K562 (cell line): ENCODE results near the gene KLC1. TPM values are rescaled to one million over a fixed set of nuclear protein-coding genes. Genes with fewer than 3 reads are reported as not detected.

ENCODE experiments used
- ATAC-seq: fragments of 200-7000 bp; cut with Tn5 transposase; 3 replicates; pipeline ENCODE4 v1.9.1; 2020; ENCODE audit warnings: moderate library complexity
- BruUV-seq: library from RNA; stranded (reverse); fragments of 400-500 nt; replicated peaks from 2 replicates; lab custom pipeline; 2021; lab: Mats Ljungman, UMichigan
- CTCF ChIA-PET: fragments of 300-600 bp; formaldehyde crosslinking; extraction: SDS; loops from one replicate; lab custom pipeline; 2021; ENCODE audit warnings: low intra/inter-chr PET ratio; lab: Yijun Ruan, JAX
- POLR2A ChIA-PET: fragments of 300-600, 350-650 bp; sonication (Branson Sonifier 250); formaldehyde crosslinking; extraction: SDS; loops from one replicate; lab custom pipeline; 2021; ENCODE audit warnings: antibody characterized with exemption, inconsistent platforms; lab: Yijun Ruan, JAX
- DNase-seq, 4 experiments: peaks; one replicate each; pipeline versions ENCODE4 v3.0.0 to v3.0.0-alpha.2; 2011 to 2018; ENCODE audit warnings: low spot score in 3 of 4, mixed read lengths in 3 of 4; ENCODE audit errors: extremely low read depth in 1 of 4
- FAIRE-seq: peaks from 2 replicates; lab custom pipeline; 2011; peaks lifted over from hg19 to GRCh38; lab: Jason Lieb, UNC
- H2AFZ ChIP-seq: 2 replicates; pipeline ENCODE4 v1.6.0; 2011; ENCODE audit warnings: low read depth, low read length, control low read depth, inconsistent platforms
- H3K27ac ChIP-seq: fragments of 200-600 bp; 3 replicates; pipeline ENCODE4 v1.8.0; 2011; ENCODE audit warnings: low read depth, mild to moderate bottlenecking, control low read depth, inconsistent platforms, low read length, moderate library complexity, mixed read lengths; ENCODE audit errors: extremely low read depth
- H3K27me3 ChIP-seq, 2 experiments: fragments of 300-600 bp in 1 of 2; 2 replicates in 1 of 2; 3 replicates in 1 of 2; pipeline versions ENCODE4 v1.6.0 to v1.8.0; 2011; ENCODE audit warnings: inconsistent platforms in 2 of 2, low read length in 2 of 2, mild to moderate bottlenecking in 1 of 2, mixed read lengths in 1 of 2, moderate library complexity in 1 of 2; ENCODE audit not compliant: control insufficient read depth in 2 of 2, insufficient read depth in 2 of 2
- H3K36me3 ChIP-seq: fragments of 300-600 bp; 3 replicates; pipeline ENCODE4 v1.8.0; 2011; ENCODE audit warnings: mild to moderate bottlenecking, low read length, inconsistent platforms; ENCODE audit not compliant: control insufficient read depth, insufficient read depth
- H3K4me1 ChIP-seq, 2 experiments: fragments of 200-600 bp in 1 of 2; replicated peaks in 1 of 2; 2 replicates in 1 of 2; 3 replicates in 1 of 2; pipeline versions ENCODE4 v1.5.1 to v1.8.0; 2011; ENCODE audit warnings: inconsistent platforms in 2 of 2, low read length in 2 of 2, mild to moderate bottlenecking in 1 of 2, mixed read lengths in 1 of 2, moderate library complexity in 1 of 2; ENCODE audit not compliant: control insufficient read depth in 2 of 2, insufficient read depth in 2 of 2
- H3K4me2 ChIP-seq: 2 replicates; pipeline ENCODE4 v1.6.1; 2011; ENCODE audit warnings: low read length, control low read depth, inconsistent platforms, mixed read lengths; ENCODE audit not compliant: insufficient read depth
- H3K4me3 ChIP-seq: fragments of 200-600 bp; sonication (generic), shearing (Covaris generic); 2 replicates; pipeline ENCODE4 v1.5.1; 2016; ENCODE audit warnings: control low read depth, inconsistent platforms
- H3K79me2 ChIP-seq: fragments of 200-600 bp; 3 replicates; pipeline ENCODE4 v1.8.0; 2011; ENCODE audit warnings: low read length, inconsistent platforms; ENCODE audit not compliant: control insufficient read depth, insufficient read depth
- H3K9ac ChIP-seq, 2 experiments: 2 replicates each; pipeline versions ENCODE4 v1.6.0 to v1.6.1; 2011; ENCODE audit warnings: low read depth in 2 of 2, low read length in 2 of 2, control low read depth in 1 of 2, inconsistent platforms in 1 of 2, mild to moderate bottlenecking in 1 of 2, mixed read lengths in 1 of 2; ENCODE audit not compliant: insufficient read depth in 1 of 2
- H3K9me1 ChIP-seq: one replicate; pipeline ENCODE4 v1.6.0; 2011; ENCODE audit warnings: inconsistent platforms, mild to moderate bottlenecking, low read length, moderate library complexity; ENCODE audit not compliant: control insufficient read depth, insufficient read depth
- H3K9me3 ChIP-seq: replicated peaks from 2 replicates; pipeline ENCODE4 v1.5.1; 2011; ENCODE audit warnings: low read depth, low read length, inconsistent platforms; ENCODE audit not compliant: control insufficient read depth, insufficient read depth
- H4K20me1 ChIP-seq: replicated peaks from 2 replicates; pipeline ENCODE4 v1.6.1; 2011; ENCODE audit warnings: low read length, inconsistent platforms, mixed read lengths; ENCODE audit not compliant: control insufficient read depth, insufficient read depth
- BRD4 ChIP-seq: fragments of 200-600 bp; sonication (generic); IDR thresholded peaks from 2 replicates; pipeline ENCODE4 v1.6.1; 2017; ENCODE audit warnings: inconsistent platforms
- CEBPG ChIP-seq, 3 experiments: fragments of 200-800 bp in 1 of 3; sonication (Bioruptor generic) in 1 of 3; sonication (generic) in 1 of 3; formaldehyde crosslinking in 1 of 3; IDR thresholded peaks in 2 of 3; conservative IDR thresholded peaks in 1 of 3; 2 replicates each; pipeline versions ENCODE4 v1.6.1 to v1.8.0; 2016 to 2022; ENCODE audit warnings: missing compliant biosample characterization in 2 of 3, missing genetic modification characterization in 2 of 3, mild to moderate bottlenecking in 1 of 3, missing genetic modification reagents in 1 of 3
- COPS2 ChIP-seq: fragments of 450-650 bp; conservative IDR thresholded peaks from 2 replicates; pipeline ENCODE4 v1.6.1; 2016; ENCODE audit warnings: mild to moderate bottlenecking, moderate library complexity
- ETV1 ChIP-seq: fragments of 450-650 bp; conservative IDR thresholded peaks from 2 replicates; pipeline ENCODE4 v1.6.1; 2016; ENCODE audit warnings: missing genetic modification characterization, control low read depth, low read depth, missing compliant biosample characterization
- FOXM1 ChIP-seq, 2 experiments: fragments of 450-650 bp in 1 of 2; sonication (generic) in 1 of 2; formaldehyde crosslinking in 1 of 2; IDR thresholded peaks; 2 replicates each; pipeline versions ENCODE4 v1.6.1 to v1.9.0; 2017 to 2022; ENCODE audit warnings: low read depth in 2 of 2, mild to moderate bottlenecking in 2 of 2, missing genetic modification reagents in 1 of 2, moderate library complexity in 1 of 2
- HOXB6 ChIP-seq: fragments of 250-450 bp; sonication (Bioruptor Pico); IDR thresholded peaks from 2 replicates; pipeline ENCODE4 v1.5.1; 2022; ENCODE audit warnings: mild to moderate bottlenecking, borderline replicate concordance
- PCBP1 ChIP-seq: fragments of 200-400 bp; formaldehyde crosslinking; IDR thresholded peaks from 2 replicates; pipeline ENCODE4 v1.6.1; 2018; ENCODE audit warnings: mild to moderate bottlenecking, low read depth, low read length; ENCODE audit not compliant: poor library complexity, severe bottlenecking
- TEAD2 ChIP-seq: fragments of 450-650 bp; IDR thresholded peaks from 2 replicates; pipeline ENCODE4 v1.6.1; 2016; ENCODE audit warnings: missing genetic modification characterization, control low read depth, missing compliant biosample characterization
- ZNF184 ChIP-seq: sonication (generic); formaldehyde crosslinking; IDR thresholded peaks from 2 replicates; pipeline ENCODE4 v1.5.0; 2020; ENCODE audit warnings: missing genetic modification reagents
- ZNF263 ChIP-seq: sonication (generic); formaldehyde crosslinking; IDR thresholded peaks from 2 replicates; pipeline ENCODE4 v1.8.0; 2022; ENCODE audit warnings: mild to moderate bottlenecking, missing genetic modification reagents, borderline replicate concordance
- ZNF696 ChIP-seq: fragments of 250-450 bp; sonication (Bioruptor Pico); conservative IDR thresholded peaks from 2 replicates; pipeline ENCODE4 v1.4.0; 2020; ENCODE audit warnings: mild to moderate bottlenecking, moderate library complexity
- WGBS: fragments of 100-300 bp; shearing (Covaris generic); methylation state at CpG from one replicate; pipeline ENCODE4 v1.1.6; 2016; ENCODE audit warnings: low coverage, mixed read lengths; ENCODE audit not compliant: insufficient coverage; ENCODE audit errors: missing lambda C conversion rate; 5-methylcytosine and 5-hydroxymethylcytosine counted together
- in situ Hi-C: fragments of 300-500 bp; cut with MboI; formaldehyde crosslinking; loops from 4 replicates; pipeline ENCODE4 v1.15.0; 2018; ENCODE audit warnings: inconsistent platforms, mixed read lengths
- intact Hi-C: fragments of 100-400 bp; cut with micrococcal nuclease; formaldehyde crosslinking; loops from 2 replicates; pipeline ENCODE4 v1.14.2; 2022
- polyA plus RNA-seq, 8 experiments: library from polyadenylated mRNA; depleted of rRNA in 4 of 8; stranded (reverse) in 5 of 8; unstranded in 3 of 8; fragments of >200 nt; fragmentation: Nextera tagmentation in 2 of 8; fragmentation: Illumina TruSeq in 1 of 8; extraction: Ambion mirVana in 2 of 8; extraction: Trizol in 1 of 8; gene quantifications; 2 replicates each; pipeline versions ENCODE4 v1.2.1 to v1.2.3, GENCODE V29; 2011 to 2014; ENCODE audit warnings: inconsistent platforms in 1 of 8, missing spikeins in 1 of 8
- total RNA-seq, 7 experiments: library from RNA; depleted of rRNA in 6 of 7; stranded (reverse); fragments of >200 nt in 6 of 7; fragmentation: Illumina TruSeq in 2 of 7; extraction: Trizol in 2 of 7; gene quantifications; 2 replicates each; pipeline versions ENCODE4 v1.2.1 to v1.2.3, GENCODE V29; 2011 to 2021; ENCODE audit warnings: low replicate concordance in 1 of 7
- TF ChIP-seq, protein P1 (sequence below): fragments of 250-450 bp; sonication (Bioruptor Pico); IDR thresholded peaks from 2 replicates; pipeline ENCODE4 v1.4.0; 2020; ENCODE audit warnings: borderline replicate concordance
- TF ChIP-seq, protein P2 (sequence below): sonication (generic); formaldehyde crosslinking; IDR thresholded peaks from 2 replicates; pipeline ENCODE4 v1.8.1; 2023; ENCODE audit warnings: mild to moderate bottlenecking, missing genetic modification reagents
- TF ChIP-seq, protein P3 (sequence below): IDR thresholded peaks from 3 replicates; pipeline ENCODE4 v1.6.1; 2011; ENCODE audit warnings: borderline replicate concordance, mild to moderate bottlenecking, moderate library complexity; ENCODE audit not compliant: insufficient read length; ENCODE audit errors: extremely low read depth

The KLC1 gene
- total and polyA plus RNA-seq, 9 of the 15 experiments (the other 6 are each of a cell fraction or from before 2014, with no cell fraction given), result 4.9 to 134 (median 54.8) TPM

DNA sequence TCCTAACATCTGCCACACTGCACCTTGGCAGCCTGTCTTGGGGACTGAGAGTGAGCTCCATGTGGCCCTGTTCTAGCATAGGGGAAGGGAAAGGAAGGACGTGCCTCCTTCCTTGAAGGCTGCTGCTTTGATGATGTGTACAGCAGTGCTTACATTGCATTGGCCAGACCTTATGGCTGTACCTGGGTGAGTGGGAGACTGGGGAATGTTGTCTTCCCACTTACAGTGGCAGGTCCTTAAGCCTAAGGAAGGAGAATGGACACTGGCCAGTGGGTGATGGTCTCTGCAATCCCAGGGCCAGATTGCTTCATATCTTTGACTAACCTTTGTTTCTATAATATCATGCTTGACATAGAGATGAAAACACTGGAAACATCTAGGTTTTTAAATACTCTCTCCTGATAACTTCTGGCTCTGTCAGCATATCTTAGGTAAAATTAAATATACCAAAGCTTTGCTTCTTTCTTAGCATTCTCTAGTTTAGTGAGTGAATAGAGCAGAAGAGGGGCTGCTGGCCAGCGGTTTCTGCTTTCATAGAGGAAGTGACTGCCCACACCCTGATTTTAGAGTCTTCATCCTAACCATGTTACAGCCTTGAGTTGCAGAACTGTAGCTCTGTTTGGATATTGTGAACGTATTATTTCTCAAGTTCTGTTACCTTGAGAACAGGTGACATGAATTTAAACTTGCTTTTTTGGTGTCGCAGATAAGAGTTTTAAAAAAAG is 27.2 kb downstream of the KLC1 start:
- DNase-seq, result no peak
- ChIA-PET CTCF (no interaction called here), POLR2A (no interaction called here)
- no peak overlapping the region for H3K27ac ChIP-seq
- no TSS peak for BruUV-seq
- H3K79me2 ChIP-seq, result peaks cover 12% of the 10 kb centered on the region
- no peaks in the 10 kb centered on the region for H4K20me1 ChIP-seq
- in situ Hi-C loops (no loop called here), intact Hi-C loops (no loop called here)
- ATAC-seq, result no peak
- H3K4me1 ChIP-seq, result no peaks in the 10 kb centered on the region
- peaks cover 61% of the 10 kb centered on the region for H3K36me3 ChIP-seq
- FAIRE-seq, result no peak
- H3K4me3 ChIP-seq, result no peak overlapping the region
- H3K4me2 ChIP-seq, result no peak overlapping the region
- 90% methylated on average over 2 of the region's 4 CpGs for WGBS
- no peaks in the 10 kb centered on the region for H3K27me3 ChIP-seq
- H3K9me3 ChIP-seq, result no peaks in the 10 kb centered on the region
- H3K9me1 ChIP-seq, result no peaks in the 10 kb centered on the region
- H2AFZ ChIP-seq, result no peak overlapping the region
- H3K9ac ChIP-seq, result no peak overlapping the region
- TF ChIP-seq BRD4 (no peak), ETV1 (tag) (no peak), HOXB6 (CRISPR knock-in tag) (no peak), TEAD2 (tag) (no peak), ZNF263 (no peak), COPS2 (no peak), PCBP1 (no peak), FOXM1 (IDR thresholded peaks at IDR 0.05; ENCODE audit: low read depth) (no peak), FOXM1 (CRISPR knock-in tag; IDR thresholded peaks at IDR 0.05; ENCODE audit: low read depth) (no peak), ZNF696 (CRISPR knock-in tag) (no peak), ZNF184 (CRISPR knock-in tag) (no peak), CEBPG (CRISPR knock-in tag; IDR thresholded peaks at IDR 0.05) (no peak), CEBPG (tag; conservative IDR thresholded peaks at IDR 0.05 in 1 of 2, IDR thresholded peaks at IDR 0.05 in 1 of 2) (no peak)
- TF ChIP-seq, protein P1, sequence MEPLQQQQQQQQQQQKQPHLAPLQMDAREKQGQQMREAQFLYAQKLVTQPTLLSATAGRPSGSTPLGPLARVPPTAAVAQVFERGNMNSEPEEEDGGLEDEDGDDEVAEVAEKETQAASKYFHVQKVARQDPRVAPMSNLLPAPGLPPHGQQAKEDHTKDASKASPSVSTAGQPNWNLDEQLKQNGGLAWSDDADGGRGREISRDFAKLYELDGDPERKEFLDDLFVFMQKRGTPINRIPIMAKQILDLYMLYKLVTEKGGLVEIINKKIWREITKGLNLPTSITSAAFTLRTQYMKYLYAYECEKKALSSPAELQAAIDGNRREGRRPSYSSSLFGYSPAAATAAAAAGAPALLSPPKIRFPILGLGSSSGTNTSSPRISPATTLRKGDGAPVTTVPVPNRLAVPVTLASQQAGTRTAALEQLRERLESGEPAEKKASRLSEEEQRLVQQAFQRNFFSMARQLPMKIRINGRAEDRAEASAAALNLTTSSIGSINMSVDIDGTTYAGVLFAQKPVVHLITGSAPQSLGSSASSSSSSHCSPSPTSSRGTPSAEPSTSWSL (CRISPR knock-in tag), result no peak
- TF ChIP-seq, protein P2, sequence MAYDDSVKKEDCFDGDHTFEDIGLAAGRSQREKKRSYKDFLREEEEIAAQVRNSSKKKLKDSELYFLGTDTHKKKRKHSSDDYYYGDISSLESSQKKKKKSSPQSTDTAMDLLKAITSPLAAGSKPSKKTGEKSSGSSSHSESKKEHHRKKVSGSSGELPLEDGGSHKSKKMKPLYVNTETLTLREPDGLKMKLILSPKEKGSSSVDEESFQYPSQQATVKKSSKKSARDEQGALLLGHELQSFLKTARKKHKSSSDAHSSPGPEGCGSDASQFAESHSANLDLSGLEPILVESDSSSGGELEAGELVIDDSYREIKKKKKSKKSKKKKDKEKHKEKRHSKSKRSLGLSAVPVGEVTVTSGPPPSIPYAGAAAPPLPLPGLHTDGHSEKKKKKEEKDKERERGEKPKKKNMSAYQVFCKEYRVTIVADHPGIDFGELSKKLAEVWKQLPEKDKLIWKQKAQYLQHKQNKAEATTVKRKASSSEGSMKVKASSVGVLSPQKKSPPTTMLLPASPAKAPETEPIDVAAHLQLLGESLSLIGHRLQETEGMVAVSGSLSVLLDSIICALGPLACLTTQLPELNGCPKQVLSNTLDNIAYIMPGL, result no peak
- TF ChIP-seq, protein P3, sequence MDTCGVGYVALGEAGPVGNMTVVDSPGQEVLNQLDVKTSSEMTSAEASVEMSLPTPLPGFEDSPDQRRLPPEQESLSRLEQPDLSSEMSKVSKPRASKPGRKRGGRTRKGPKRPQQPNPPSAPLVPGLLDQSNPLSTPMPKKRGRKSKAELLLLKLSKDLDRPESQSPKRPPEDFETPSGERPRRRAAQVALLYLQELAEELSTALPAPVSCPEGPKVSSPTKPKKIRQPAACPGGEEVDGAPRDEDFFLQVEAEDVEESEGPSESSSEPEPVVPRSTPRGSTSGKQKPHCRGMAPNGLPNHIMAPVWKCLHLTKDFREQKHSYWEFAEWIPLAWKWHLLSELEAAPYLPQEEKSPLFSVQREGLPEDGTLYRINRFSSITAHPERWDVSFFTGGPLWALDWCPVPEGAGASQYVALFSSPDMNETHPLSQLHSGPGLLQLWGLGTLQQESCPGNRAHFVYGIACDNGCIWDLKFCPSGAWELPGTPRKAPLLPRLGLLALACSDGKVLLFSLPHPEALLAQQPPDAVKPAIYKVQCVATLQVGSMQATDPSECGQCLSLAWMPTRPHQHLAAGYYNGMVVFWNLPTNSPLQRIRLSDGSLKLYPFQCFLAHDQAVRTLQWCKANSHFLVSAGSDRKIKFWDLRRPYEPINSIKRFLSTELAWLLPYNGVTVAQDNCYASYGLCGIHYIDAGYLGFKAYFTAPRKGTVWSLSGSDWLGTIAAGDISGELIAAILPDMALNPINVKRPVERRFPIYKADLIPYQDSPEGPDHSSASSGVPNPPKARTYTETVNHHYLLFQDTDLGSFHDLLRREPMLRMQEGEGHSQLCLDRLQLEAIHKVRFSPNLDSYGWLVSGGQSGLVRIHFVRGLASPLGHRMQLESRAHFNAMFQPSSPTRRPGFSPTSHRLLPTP, result no peak
